NCI-H82 treated with DMSO at 0.1 percent for 48 hours (cell line): ENCODE measurements around the gene BAMBI.
A peak's percentile ranks its signal among the peaks of the same experiment; 100 is the strongest.
"Not testable (repeated sequence)": the region's sequence is repeated elsewhere in the genome, so short reads cannot be mapped to it uniquely, and the experiment has no call there.

ENCODE experiments used
- DNase-seq: peaks from one replicate; lab custom pipeline; 2025; ENCODE audit not compliant: unreplicated experiment; lab: John Stamatoyannopoulos, UW

BAMBI gene

GRCh38 chr10:28676968-28677887, at the start of gene BAMBI:
Gene BAMBI (plus strand): TSS chr10:28677521. CDS start chr10:28677898, 377 bp downstream.
- peak; percentile 42 for DNase-seq

GRCh38 chr10:28628184-28628893, 49.0 kb upstream of the BAMBI start:
- peak; percentile 42 for DNase-seq

DNA sequence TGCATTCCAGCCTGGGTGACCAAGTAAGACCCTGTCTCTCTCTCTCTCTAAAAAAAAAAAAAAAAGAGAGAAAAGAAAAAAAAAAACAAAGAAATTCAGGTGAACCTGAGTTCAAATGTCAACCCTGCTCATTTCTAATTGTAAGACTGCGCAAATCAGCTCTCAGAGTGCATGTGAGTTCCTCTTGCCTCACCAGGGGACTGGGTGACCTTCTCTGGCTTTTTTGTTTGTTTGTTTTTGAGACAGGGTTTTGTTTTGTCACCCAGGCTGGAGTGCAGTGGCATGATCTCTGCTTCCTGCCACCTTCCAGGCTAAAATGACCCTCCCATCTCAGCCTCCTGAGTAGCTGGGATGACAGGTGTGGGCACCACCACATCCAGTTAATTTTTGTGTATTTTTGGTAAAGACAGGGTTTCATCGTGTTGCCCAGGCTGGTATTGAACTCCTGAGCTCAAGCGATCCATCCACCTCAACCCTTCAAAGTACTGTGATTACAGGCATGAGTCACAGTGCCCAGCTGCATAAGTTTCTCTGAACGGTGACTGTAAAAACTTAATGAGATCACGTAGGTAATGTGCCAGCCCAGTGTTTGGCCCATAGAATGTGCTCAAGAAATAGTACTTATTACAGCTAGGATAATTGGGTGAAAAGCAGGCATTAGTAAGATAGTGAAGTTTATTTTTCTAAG, 45.3 kb upstream of the BAMBI start:
- no peak for DNase-seq

- DNase-seq: no peak
Observed at GRCh38 chr10:28632584-28632945, 44.8 kb upstream of the BAMBI start.

- no peak for DNase-seq
Observed at GRCh38 chr10:28633750-28634149, 43.6 kb upstream of the BAMBI start.

- DNase-seq: peak; percentile 95
Observed at GRCh38 chr10:28637346-28637745, 40.0 kb upstream of the BAMBI start.

- no peak for DNase-seq
Observed at GRCh38 chr10:28638392-28638791, 38.9 kb upstream of the BAMBI start.

GRCh38 chr10:28640551-28640950, 36.8 kb upstream of the BAMBI start:
- DNase-seq: no peak

- DNase-seq: no peak
Observed at GRCh38 chr10:28644647-28645046, 32.7 kb upstream of the BAMBI start.

DNA sequence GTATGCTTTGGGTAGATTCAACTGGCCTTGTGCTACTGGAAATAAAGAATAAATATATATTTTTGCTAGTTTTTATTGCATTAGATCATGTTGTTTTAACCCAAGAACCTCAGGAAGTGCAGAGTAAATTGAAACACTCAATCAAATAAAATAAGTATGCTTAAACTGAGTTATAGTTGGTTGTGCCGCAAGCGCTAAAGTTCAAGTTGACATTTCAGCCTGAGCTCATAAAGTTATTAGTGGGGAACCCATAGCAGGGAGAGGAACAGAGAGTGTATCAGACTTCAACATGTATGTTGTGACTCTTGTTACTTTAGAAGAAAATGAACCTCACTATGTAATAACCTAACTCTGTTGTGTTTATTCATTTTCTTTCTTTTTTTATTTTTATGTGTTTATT, 25.2 kb upstream of the BAMBI start:
- DNase-seq: no peak

DNA sequence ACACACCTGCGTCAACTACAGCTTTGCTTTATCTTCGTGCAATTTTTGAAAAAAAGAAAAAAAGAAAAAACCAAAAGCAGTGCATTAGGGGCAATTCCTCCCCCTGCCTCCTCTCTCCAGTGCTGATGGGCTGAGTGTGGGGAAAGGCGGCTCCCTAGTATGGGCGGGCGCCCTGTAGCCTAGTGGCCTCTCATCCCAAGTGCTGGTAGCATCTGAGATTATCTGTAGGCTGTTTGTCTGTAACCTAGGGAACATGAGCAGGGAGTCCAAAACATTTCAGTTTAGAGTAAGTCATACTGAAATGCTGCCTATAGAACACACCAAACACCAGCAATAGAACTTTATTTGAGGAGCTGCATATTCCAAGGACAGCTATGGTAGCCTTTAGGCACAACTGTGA, 24.6 kb upstream of the BAMBI start:
- no peak for DNase-seq

GRCh38 chr10:28658824-28659223, 18.5 kb upstream of the BAMBI start:
- not testable (repeated sequence) for DNase-seq

- no peak for DNase-seq
Observed at GRCh38 chr10:28661035-28661434, 16.3 kb upstream of the BAMBI start.

DNA sequence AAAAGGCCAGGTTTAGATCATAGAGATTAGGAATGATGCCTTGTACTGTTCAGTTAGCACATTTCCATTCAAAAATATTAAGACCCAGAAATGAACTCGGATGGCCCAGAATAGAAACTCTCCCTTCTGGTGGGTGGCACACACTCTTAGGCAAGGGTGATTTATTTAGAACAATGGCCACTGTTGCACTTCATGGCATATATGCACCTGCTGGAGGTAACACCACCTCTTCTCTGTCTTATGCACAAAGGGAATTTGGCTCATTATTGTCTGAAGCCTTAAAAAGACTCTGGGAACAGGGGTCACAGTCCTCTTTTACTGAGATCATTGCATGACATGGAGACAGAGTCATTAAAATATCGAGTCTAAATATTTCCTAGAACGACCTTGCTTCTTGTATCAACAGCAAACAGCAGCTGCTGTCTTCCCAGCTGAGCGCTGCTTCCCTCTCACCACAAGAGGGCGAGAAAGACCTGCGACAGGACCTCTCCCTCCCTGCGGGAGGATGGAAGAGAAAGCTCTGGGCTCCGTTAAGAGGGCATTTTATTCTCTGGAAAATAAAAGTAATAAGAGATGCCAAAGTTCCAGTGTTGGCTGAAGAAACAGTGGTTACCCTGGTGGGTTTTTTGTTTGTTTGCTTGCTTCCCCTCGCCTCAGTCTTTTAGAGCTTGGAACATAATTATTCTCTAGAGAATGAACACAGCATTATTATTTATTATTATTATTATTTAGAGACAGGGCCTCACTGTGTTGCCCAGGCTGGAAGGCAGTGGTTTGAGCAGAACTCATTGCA, 13.5 kb upstream of the BAMBI start:
- DNase-seq: peak; percentile 24

GRCh38 chr10:28664369-28664740, 13.0 kb upstream of the BAMBI start:
- DNase-seq: no peak

DNA sequence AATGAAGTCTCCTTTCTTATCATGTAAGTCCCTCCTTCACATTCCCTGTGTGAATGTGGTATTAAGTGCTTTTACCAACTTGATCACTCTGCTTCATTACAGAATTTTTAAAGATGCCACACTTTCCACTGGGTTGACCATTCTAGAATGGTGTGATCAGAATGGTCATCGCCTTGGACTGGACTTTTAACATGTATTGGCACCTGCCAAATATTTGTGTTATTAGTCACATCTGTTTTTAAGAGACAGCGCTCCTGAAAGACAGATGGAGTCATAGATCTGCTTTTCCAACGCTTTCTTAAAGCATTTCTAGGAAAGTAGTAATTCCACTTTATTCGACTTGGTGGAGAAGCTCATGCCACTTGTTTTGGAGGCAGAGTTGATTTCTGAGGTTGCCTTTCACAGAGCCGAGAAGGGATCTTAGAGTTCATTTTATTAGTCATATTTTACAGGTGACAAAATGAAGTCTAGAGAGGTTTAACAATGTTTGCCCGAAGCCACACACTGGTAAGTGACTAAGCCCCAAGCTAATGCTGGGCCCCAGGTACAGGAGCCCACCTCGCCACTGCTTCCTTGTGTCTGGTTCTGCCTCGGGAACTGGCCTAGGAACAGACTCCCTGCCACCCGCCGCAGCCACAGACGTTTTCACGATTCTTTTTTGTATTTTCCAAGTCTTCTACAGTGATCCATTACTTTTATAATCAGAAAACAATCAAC, 10.4 kb upstream of the BAMBI start:
- DNase-seq: no peak

DNA sequence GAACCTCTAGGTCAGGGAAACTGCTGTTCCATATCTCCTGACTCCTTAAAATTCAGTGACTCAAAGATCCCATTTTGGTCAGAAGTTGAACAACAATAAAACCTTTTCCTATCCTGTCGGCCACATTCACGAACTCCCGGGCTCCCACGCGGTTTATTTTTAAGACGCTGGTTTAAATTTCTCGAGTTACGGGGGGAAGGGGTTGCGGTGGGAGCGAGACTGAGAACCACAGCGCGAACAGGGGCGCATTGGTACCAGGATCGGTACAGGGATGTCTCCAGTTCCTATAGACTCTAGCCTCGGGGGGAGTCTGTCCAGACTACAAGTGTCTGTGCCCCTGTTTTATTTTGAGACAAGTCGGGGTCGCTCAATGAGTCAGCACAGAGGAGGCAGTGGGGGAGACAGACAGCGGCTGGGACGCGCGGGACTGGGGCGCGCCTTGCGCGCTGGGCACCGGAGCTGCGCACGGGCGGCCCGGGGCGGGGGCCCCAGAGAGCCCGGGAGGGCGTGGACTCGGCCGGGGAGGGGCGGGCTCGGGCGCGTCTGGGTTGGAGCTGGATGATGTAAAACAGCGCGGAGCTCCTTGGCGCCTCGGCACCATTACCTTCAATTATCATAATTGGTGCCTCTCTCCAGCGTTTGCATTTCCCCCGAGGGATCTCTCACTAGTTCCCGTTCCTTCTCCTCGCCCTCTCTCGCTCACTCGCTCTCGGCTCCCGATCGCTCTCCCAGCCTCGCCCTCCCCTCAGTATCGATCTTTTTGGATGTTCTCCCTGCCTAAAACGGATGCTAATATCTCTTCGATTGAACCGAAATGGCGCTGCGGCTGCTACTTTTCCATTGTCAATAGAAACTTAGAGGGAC, 8.7 kb upstream of the BAMBI start:
- no peak for DNase-seq

- no peak for DNase-seq
Observed at GRCh38 chr10:28669227-28670173, 7.8 kb upstream of the BAMBI start.
